ENCODE measurements around the gene LUC7L3. TPM values are rescaled to one million over a fixed set of nuclear protein-coding genes. Genes with fewer than 3 reads are reported as not detected.

LUC7L3 gene
- total RNA-seq, 1 donor from 2014 or later = 54.1 TPM

- DNase-seq (ENCODE audit: low read depth) = no peak
- no peak overlapping the region for H3K4me3 ChIP-seq (ENCODE audit: low read depth, low read length)
- TF ChIP-seq CTCF (conservative IDR thresholded peaks at IDR 0.05; ENCODE audit: low read depth, low read length) = no peak
Observed at GRCh38 chr17:50687200-50688066, 32.0 kb upstream of the LUC7L3 start.

GRCh38 chr17:50688245-50688644 lies 31.2 kb upstream of the LUC7L3 start:
- H3K4me3 ChIP-seq (ENCODE audit: low read depth, low read length) = no peak overlapping the region
- no peak for TF ChIP-seq CTCF (conservative IDR thresholded peaks at IDR 0.05; ENCODE audit: low read depth, low read length)
- DNase-seq (ENCODE audit: low read depth) = no peak

- no peak for DNase-seq (ENCODE audit: low read depth)
- TF ChIP-seq CTCF (conservative IDR thresholded peaks at IDR 0.05; ENCODE audit: low read depth, low read length) = no peak
- H3K4me3 ChIP-seq (ENCODE audit: low read depth, low read length) = no peak overlapping the region
Observed at GRCh38 chr17:50689251-50689650, 30.2 kb upstream of the LUC7L3 start.

GRCh38 chr17:50689956-50690886 lies 29.2 kb upstream of the LUC7L3 start:
- TF ChIP-seq CTCF (conservative IDR thresholded peaks at IDR 0.05; ENCODE audit: low read depth, low read length) = no peak
- DNase-seq (ENCODE audit: low read depth) = no peak
- no peak overlapping the region for H3K4me3 ChIP-seq (ENCODE audit: low read depth, low read length)

- no peak overlapping the region for H3K4me3 ChIP-seq (ENCODE audit: low read depth, low read length)
- DNase-seq (ENCODE audit: low read depth) = no peak
- TF ChIP-seq CTCF (conservative IDR thresholded peaks at IDR 0.05; ENCODE audit: low read depth, low read length) = no peak
Observed at GRCh38 chr17:50690887-50691549, 28.4 kb upstream of the LUC7L3 start.

- TF ChIP-seq CTCF (conservative IDR thresholded peaks at IDR 0.05; ENCODE audit: low read depth, low read length) = no peak
- no peak for DNase-seq (ENCODE audit: low read depth)
- H3K4me3 ChIP-seq (ENCODE audit: low read depth, low read length) = no peak overlapping the region
Observed at GRCh38 chr17:50691550-50692447, 27.6 kb upstream of the LUC7L3 start.

All from epithelial cell of proximal tubule (primary cell).